Astrocyte (in vitro differentiated cells and primary cell): Measurements from ENCODE around the gene NPM3.

ENCODE experiments used
- EZH2 ChIP-seq: IDR thresholded peaks from 2 replicates; pipeline ENCODE4 v1.6.1; 2012; ENCODE audit warnings: mild to moderate bottlenecking, low read length, inconsistent platforms; ENCODE audit not compliant: insufficient read depth
- TF ChIP-seq, protein P1 (sequence below): IDR thresholded peaks from 2 replicates; pipeline ENCODE4 v1.5.1; 2011; ENCODE audit warnings: low read depth, mild to moderate bottlenecking, inconsistent platforms, low read length, moderate library complexity; ENCODE audit not compliant: insufficient read depth

DNA sequence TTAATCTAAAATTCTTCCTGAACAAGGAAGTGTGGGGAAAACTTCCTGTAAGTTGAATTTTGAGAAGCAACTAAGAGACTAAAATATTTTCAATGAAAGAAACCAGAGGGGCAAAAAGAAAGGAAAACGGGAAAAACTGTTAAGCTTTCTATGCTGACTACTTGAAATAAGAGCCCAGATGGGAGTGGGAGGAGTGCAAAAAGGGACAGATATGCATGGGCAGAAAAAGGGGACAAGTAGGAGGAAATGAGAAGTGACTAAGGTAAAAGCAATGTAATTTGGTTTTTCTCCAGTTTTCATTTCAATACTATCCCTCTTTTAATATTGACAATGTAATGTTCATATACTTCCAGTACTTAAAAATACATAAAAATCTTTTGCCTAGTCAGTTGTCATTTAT lies 23.9 kb upstream of the NPM3 start:
- TF ChIP-seq, protein P1, sequence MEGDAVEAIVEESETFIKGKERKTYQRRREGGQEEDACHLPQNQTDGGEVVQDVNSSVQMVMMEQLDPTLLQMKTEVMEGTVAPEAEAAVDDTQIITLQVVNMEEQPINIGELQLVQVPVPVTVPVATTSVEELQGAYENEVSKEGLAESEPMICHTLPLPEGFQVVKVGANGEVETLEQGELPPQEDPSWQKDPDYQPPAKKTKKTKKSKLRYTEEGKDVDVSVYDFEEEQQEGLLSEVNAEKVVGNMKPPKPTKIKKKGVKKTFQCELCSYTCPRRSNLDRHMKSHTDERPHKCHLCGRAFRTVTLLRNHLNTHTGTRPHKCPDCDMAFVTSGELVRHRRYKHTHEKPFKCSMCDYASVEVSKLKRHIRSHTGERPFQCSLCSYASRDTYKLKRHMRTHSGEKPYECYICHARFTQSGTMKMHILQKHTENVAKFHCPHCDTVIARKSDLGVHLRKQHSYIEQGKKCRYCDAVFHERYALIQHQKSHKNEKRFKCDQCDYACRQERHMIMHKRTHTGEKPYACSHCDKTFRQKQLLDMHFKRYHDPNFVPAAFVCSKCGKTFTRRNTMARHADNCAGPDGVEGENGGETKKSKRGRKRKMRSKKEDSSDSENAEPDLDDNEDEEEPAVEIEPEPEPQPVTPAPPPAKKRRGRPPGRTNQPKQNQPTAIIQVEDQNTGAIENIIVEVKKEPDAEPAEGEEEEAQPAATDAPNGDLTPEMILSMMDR = no peak
- TF ChIP-seq EZH2 = no peak
